ENCODE results near the gene SORCS2.

- TF ChIP-seq POLR2A (IDR thresholded peaks at IDR 0.05; ENCODE audit: low read length) (no peak), GATA1 (IDR thresholded peaks at IDR 0.05; ENCODE audit: low read depth, low read length) (no peak)
These were observed 443.3 kb downstream of the SORCS2 start for GRCh38 chr4:7635445-7636239.
